ENCODE measurements around the gene NPHP4.

The NPHP4 gene

GRCh38 chr1:5820026-5820421 lies 172.2 kb downstream of the NPHP4 start:
- in situ Hi-C loops (cut with MboI; ENCODE audit: low sequenced_read_pairs), result no loop called here

- in situ Hi-C loops (cut with MboI; ENCODE audit: low sequenced_read_pairs), result no loop called here
Measured at GRCh38 chr1:5819391-5820025, 172.7 kb downstream of the NPHP4 start.

GRCh38 chr1:5818755-5819154 lies 173.5 kb downstream of the NPHP4 start:
- in situ Hi-C loops (cut with MboI; ENCODE audit: low sequenced_read_pairs), result no loop called here

- in situ Hi-C loops (cut with MboI; ENCODE audit: low sequenced_read_pairs), result no loop called here
Measured at GRCh38 chr1:5815716-5816115, 176.5 kb downstream of the NPHP4 start.

- in situ Hi-C loops (cut with MboI; ENCODE audit: low sequenced_read_pairs), result no loop called here
Measured at GRCh38 chr1:5815211-5815610, 177.0 kb downstream of the NPHP4 start.

- in situ Hi-C loops (cut with MboI; ENCODE audit: low sequenced_read_pairs), result no loop called here
Measured at GRCh38 chr1:5814046-5814619, 178.1 kb downstream of the NPHP4 start.

GRCh38 chr1:5813480-5813879 lies 178.7 kb downstream of the NPHP4 start:
- in situ Hi-C loops (cut with MboI; ENCODE audit: low sequenced_read_pairs), result no loop called here

All from HL-60/S4 (cell line).